ENCODE results near the gene SELENOT. TPM values are rescaled to one million over a fixed set of nuclear protein-coding genes. Genes with fewer than 3 reads are reported as not detected.

SELENOT gene
- total RNA-seq, 1 donor from 2014 or later: 73.6 TPM

- Mint-ChIP-seq H3K27me3 (ENCODE audit: unreplicated experiment) (no peaks in the 10 kb centered on the region), H3K9me3 (ENCODE audit: unreplicated experiment) (no peaks in the 10 kb centered on the region), H3K4me1 (ENCODE audit: unreplicated experiment) (no peaks in the 10 kb centered on the region), H3K36me3 (ENCODE audit: low read depth, unreplicated experiment) (peaks cover 8% of the 10 kb centered on the region), H3K27ac (ENCODE audit: unreplicated experiment) (no peak overlapping the region), H3K4me3 (ENCODE audit: unreplicated experiment) (no peak overlapping the region)
- TF ChIP-seq CTCF (IDR thresholded peaks at IDR 0.05; ENCODE audit: unreplicated experiment): no peak
- DNase-seq (ENCODE audit: low spot score): no peak
Observed at GRCh38 chr3:150564243-150564642, 38.9 kb upstream of the SELENOT start.

- DNase-seq (ENCODE audit: low spot score): no peak
- no peak for TF ChIP-seq CTCF (IDR thresholded peaks at IDR 0.05; ENCODE audit: unreplicated experiment)
- peaks cover 8% of the 10 kb centered on the region for H3K36me3 Mint-ChIP-seq (ENCODE audit: low read depth, unreplicated experiment)
- no peak overlapping the region for H3K4me3 Mint-ChIP-seq (ENCODE audit: unreplicated experiment)
- no peaks in the 10 kb centered on the region for H3K27me3 Mint-ChIP-seq (ENCODE audit: unreplicated experiment)
- no peak overlapping the region for H3K27ac Mint-ChIP-seq (ENCODE audit: unreplicated experiment)
- no peaks in the 10 kb centered on the region for H3K4me1 Mint-ChIP-seq (ENCODE audit: unreplicated experiment)
- no peaks in the 10 kb centered on the region for H3K9me3 Mint-ChIP-seq (ENCODE audit: unreplicated experiment)
Observed at GRCh38 chr3:150567328-150567727, 35.8 kb upstream of the SELENOT start.

GRCh38 chr3:150577855-150578254 is 25.3 kb upstream of the SELENOT start:
- TF ChIP-seq CTCF (IDR thresholded peaks at IDR 0.05; ENCODE audit: unreplicated experiment): no peak
- no peak overlapping the region for H3K4me3 Mint-ChIP-seq (ENCODE audit: unreplicated experiment)
- H3K27ac Mint-ChIP-seq (ENCODE audit: unreplicated experiment): no peak overlapping the region
- H3K36me3 Mint-ChIP-seq (ENCODE audit: low read depth, unreplicated experiment): peaks cover 16% of the 10 kb centered on the region
- DNase-seq (ENCODE audit: low spot score): no peak
- no peaks in the 10 kb centered on the region for H3K4me1 Mint-ChIP-seq (ENCODE audit: unreplicated experiment)
- no peaks in the 10 kb centered on the region for H3K9me3 Mint-ChIP-seq (ENCODE audit: unreplicated experiment)
- H3K27me3 Mint-ChIP-seq (ENCODE audit: unreplicated experiment): no peaks in the 10 kb centered on the region

GRCh38 chr3:150581174-150581573 is 21.9 kb upstream of the SELENOT start:
- Mint-ChIP-seq H3K4me3 (ENCODE audit: unreplicated experiment) (no peak overlapping the region), H3K36me3 (ENCODE audit: low read depth, unreplicated experiment) (peaks cover 20% of the 10 kb centered on the region), H3K9me3 (ENCODE audit: unreplicated experiment) (no peaks in the 10 kb centered on the region), H3K27me3 (ENCODE audit: unreplicated experiment) (no peaks in the 10 kb centered on the region), H3K27ac (ENCODE audit: unreplicated experiment) (no peak overlapping the region), H3K4me1 (ENCODE audit: unreplicated experiment) (no peaks in the 10 kb centered on the region)
- no peak for TF ChIP-seq CTCF (IDR thresholded peaks at IDR 0.05; ENCODE audit: unreplicated experiment)
- no peak for DNase-seq (ENCODE audit: low spot score)

- Mint-ChIP-seq H3K4me1 (ENCODE audit: unreplicated experiment) (no peaks in the 10 kb centered on the region), H3K4me3 (ENCODE audit: unreplicated experiment) (no peak overlapping the region), H3K9me3 (ENCODE audit: unreplicated experiment) (no peaks in the 10 kb centered on the region), H3K36me3 (ENCODE audit: low read depth, unreplicated experiment) (peaks cover 12% of the 10 kb centered on the region), H3K27me3 (ENCODE audit: unreplicated experiment) (no peaks in the 10 kb centered on the region), H3K27ac (ENCODE audit: unreplicated experiment) (no peak overlapping the region)
- DNase-seq (ENCODE audit: low spot score): no peak
- TF ChIP-seq CTCF (IDR thresholded peaks at IDR 0.05; ENCODE audit: unreplicated experiment): no peak
Observed at GRCh38 chr3:150582620-150583019, 20.5 kb upstream of the SELENOT start.

All from endothelial cell (in vitro differentiated cells).